SK-N-SH treated with all-trans-retinoic acid at 6 μM for 48 hours (cell line): ENCODE measurements around the gene MAST1.
A peak's percentile ranks its signal among the peaks of the same experiment; 100 is the strongest.

ENCODE experiments used
- ATAC-seq: fragments of 200-7000 bp; cut with Tn5 transposase; 3 replicates; pipeline ENCODE4 v1.9.1; 2020; ENCODE audit warnings: mild to moderate bottlenecking, moderate library complexity
- ARNTL ChIP-seq: fragments of 450-650 bp; formaldehyde crosslinking; IDR thresholded peaks from 2 replicates; pipeline ENCODE4 v1.5.0; 2020; ENCODE audit warnings: low read depth, mild to moderate bottlenecking, moderate library complexity, borderline replicate concordance
- BACH2 ChIP-seq: fragments of 250-450 bp; sonication (Bioruptor Pico); IDR thresholded peaks from 2 replicates; pipeline ENCODE4 v1.9.0; 2021; ENCODE audit warnings: mild to moderate bottlenecking, borderline replicate concordance
- CREB5 ChIP-seq: fragments of 250-450 bp; sonication (Bioruptor Pico); IDR thresholded peaks from 2 replicates; pipeline ENCODE4 v1.5.1; 2020; ENCODE audit warnings: low read depth, mild to moderate bottlenecking, moderate library complexity
- CSRNP3 ChIP-seq: fragments of 250-450 bp; sonication (Bioruptor Pico); IDR thresholded peaks from 2 replicates; pipeline ENCODE4 v1.5.1; 2021; ENCODE audit warnings: mild to moderate bottlenecking, moderate library complexity
- GLIS3 ChIP-seq: fragments of 250-450 bp; sonication (Bioruptor Pico); IDR thresholded peaks from 2 replicates; pipeline ENCODE4 v1.5.0; 2020; ENCODE audit warnings: mild to moderate bottlenecking, moderate library complexity
- ISL1 ChIP-seq: fragments of 250-450 bp; sonication (Bioruptor Pico); IDR thresholded peaks from 2 replicates; pipeline ENCODE4 v2.1.2; 2022; ENCODE audit warnings: mild to moderate bottlenecking, moderate library complexity
- OSR1 ChIP-seq: fragments of 250-450 bp; sonication (Bioruptor Pico); IDR thresholded peaks from 2 replicates; pipeline ENCODE4 v1.8.0; 2022; ENCODE audit warnings: moderate library complexity, mild to moderate bottlenecking, inconsistent platforms
- PATZ1 ChIP-seq: fragments of 250-450 bp; sonication (Bioruptor Pico); IDR thresholded peaks from 2 replicates; pipeline ENCODE4 v1.8.0; 2020; ENCODE audit warnings: mild to moderate bottlenecking, moderate library complexity, borderline replicate concordance
- POU6F1 ChIP-seq: fragments of 250-450 bp; sonication (Bioruptor Pico); IDR thresholded peaks from 2 replicates; pipeline ENCODE4 v1.8.0; 2021; ENCODE audit warnings: low read depth, mild to moderate bottlenecking, moderate library complexity, borderline replicate concordance
- PPARA ChIP-seq: fragments of 250-450 bp; sonication (Bioruptor Pico); IDR thresholded peaks from 2 replicates; pipeline ENCODE4 v1.5.0; 2020; ENCODE audit warnings: mild to moderate bottlenecking, borderline replicate concordance
- RARB ChIP-seq: fragments of 250-450 bp; sonication (Bioruptor Pico); IDR thresholded peaks from 2 replicates; pipeline ENCODE4 v1.8.0; 2021; ENCODE audit warnings: mild to moderate bottlenecking, moderate library complexity
- SNAI2 ChIP-seq: fragments of 250-450 bp; sonication (Bioruptor Pico); IDR thresholded peaks from 2 replicates; pipeline ENCODE4 v1.5.0; 2020; ENCODE audit warnings: mild to moderate bottlenecking, moderate library complexity
- TCF4 ChIP-seq: fragments of 250-450 bp; sonication (Bioruptor Pico); IDR thresholded peaks from 2 replicates; pipeline ENCODE4 v1.8.0; 2021; ENCODE audit warnings: mild to moderate bottlenecking, moderate library complexity, borderline replicate concordance
- TOX ChIP-seq: fragments of 250-450 bp; sonication (Bioruptor Pico); IDR thresholded peaks from 2 replicates; pipeline ENCODE4 v1.8.0; 2021; ENCODE audit warnings: mild to moderate bottlenecking, moderate library complexity, borderline replicate concordance
- ZC3H10 ChIP-seq: fragments of 250-450 bp; sonication (Bioruptor Pico); IDR thresholded peaks from 2 replicates; pipeline ENCODE4 v1.5.1; 2021; ENCODE audit warnings: mild to moderate bottlenecking, moderate library complexity
- ZFP3 ChIP-seq: fragments of 250-450 bp; sonication (Bioruptor Pico); IDR thresholded peaks from 2 replicates; pipeline ENCODE4 v1.5.0; 2020; ENCODE audit warnings: mild to moderate bottlenecking, moderate library complexity
- ZFP30 ChIP-seq: fragments of 450-650 bp; formaldehyde crosslinking; IDR thresholded peaks from 2 replicates; pipeline ENCODE4 v1.5.0; 2022; ENCODE audit warnings: mild to moderate bottlenecking, moderate library complexity
- ZNF8 ChIP-seq: fragments of 450-650 bp; formaldehyde crosslinking; IDR thresholded peaks from 2 replicates; pipeline ENCODE4 v1.5.0; 2020; ENCODE audit warnings: mild to moderate bottlenecking, moderate library complexity

The MAST1 gene

GRCh38 chr19:12793290-12794195 lies 44.8 kb upstream of the MAST1 start (continued):
- TF ChIP-seq CSRNP3 (CRISPR knock-in tag) = peak; percentile 88; the same call in 1 of the 2 replicates
- TF ChIP-seq BACH2 = no peak
- TF ChIP-seq ZFP30 = no peak
- TF ChIP-seq, all 23 proteins: peak for 15

- ATAC-seq = no peak
- TF ChIP-seq TOX (CRISPR knock-in tag) = 0 out of 2 replicates have a peak, but pooled peaks have one; percentile 3
- TF ChIP-seq CREB5 (CRISPR knock-in tag) = peak; percentile 44
- TF ChIP-seq ZC3H10 (CRISPR knock-in tag) = no peak; the same call in 1 of the 2 replicates
- TF ChIP-seq ZFP3 (CRISPR knock-in tag) = no peak
These were observed 43.9 kb upstream of the MAST1 start for GRCh38 chr19:12794196-12794941.

GRCh38 chr19:12794971-12795381 lies 43.3 kb upstream of the MAST1 start:
- no peak for ATAC-seq
- TF ChIP-seq OSR1 (no peak), GLIS3 (no peak), TOX (CRISPR knock-in tag) (no peak)

GRCh38 chr19:12796146-12797071 lies 41.9 kb upstream of the MAST1 start:
- peak; percentile 29 for ATAC-seq
- TF ChIP-seq ARNTL (CRISPR knock-in tag) (no peak), PATZ1 (CRISPR knock-in tag) (no peak), POU6F1 (CRISPR knock-in tag) (no peak), SNAI2 (CRISPR knock-in tag) (no peak), BACH2 (no peak), PPARA (CRISPR knock-in tag) (no peak), RARB (no peak), ISL1 (no peak), TCF4 (CRISPR knock-in tag) (no peak), ZFP3 (CRISPR knock-in tag) (no peak), TOX (CRISPR knock-in tag) (no peak), GLIS3 (no peak), OSR1 (no peak), ZNF8 (no peak), ZC3H10 (CRISPR knock-in tag) (no peak)
